OCI-LY7 (cell line): ENCODE data around the gene FAM13A. TPM values are rescaled to one million over a fixed set of nuclear protein-coding genes. Genes with fewer than 3 reads are reported as not detected.
"Not testable (repeated sequence)": the region's sequence is repeated elsewhere in the genome, so short reads cannot be mapped to it uniquely, and the experiment has no call there.

ENCODE experiments used
- BruUV-seq: library from RNA; stranded (reverse); fragments of 400-500 nt; replicated peaks from 2 replicates; lab custom pipeline; 2021; lab: Mats Ljungman, UMichigan
- CTCF ChIA-PET: fragments of 300-600 bp; sonication (Branson Sonifier 250); formaldehyde crosslinking; loops from one replicate; lab custom pipeline; 2022; ENCODE audit warnings: antibody characterized with exemption; ENCODE audit not compliant: unreplicated experiment; lab: Charles Lee
- POLR2A ChIA-PET: fragments of 300-600 bp; sonication (Branson Sonifier 250); formaldehyde crosslinking; loops from one replicate; lab custom pipeline; 2022; ENCODE audit warnings: antibody characterized with exemption; lab: Charles Lee
- DNase-seq: peaks from one replicate; pipeline ENCODE4 v3.0.0-alpha.2; 2015; ENCODE audit warnings: low spot score
- H2AFZ ChIP-seq: fragments of 200-600 bp; sonication (generic), shearing (Covaris generic); 2 replicates; pipeline ENCODE4 v1.6.1; 2014; ENCODE audit warnings: mild to moderate bottlenecking, antibody characterized with exemption, low read length, moderate library complexity
- H3K27ac ChIP-seq: fragments of 200-600 bp; sonication (generic); 2 replicates; pipeline ENCODE4 v1.5.1; 2014; ENCODE audit warnings: mixed run types, low read depth, mild to moderate bottlenecking, moderate library complexity, low read length, inconsistent platforms; ENCODE audit not compliant: poor library complexity, severe bottlenecking
- H3K36me3 ChIP-seq: fragments of 200-600 bp; sonication (generic); 2 replicates; pipeline ENCODE4 v1.6.1; 2014; ENCODE audit warnings: mild to moderate bottlenecking, antibody characterized with exemption, low read length, moderate library complexity, mixed read lengths; ENCODE audit not compliant: insufficient read depth
- H3K4me1 ChIP-seq: fragments of 200-600 bp; sonication (generic); 2 replicates; pipeline ENCODE4 v1.5.1; 2014; ENCODE audit warnings: mild to moderate bottlenecking, low read length; ENCODE audit not compliant: insufficient read depth, poor library complexity, severe bottlenecking
- H3K4me2 ChIP-seq: fragments of 200-600 bp; sonication (generic); 2 replicates; pipeline ENCODE4 v1.6.1; 2014; ENCODE audit warnings: mild to moderate bottlenecking, low read length
- H3K4me3 ChIP-seq: fragments of 200-600 bp; sonication (generic); 2 replicates; pipeline ENCODE4 v1.5.1; 2014; ENCODE audit warnings: mild to moderate bottlenecking, low read depth, low read length; ENCODE audit not compliant: poor library complexity, severe bottlenecking
- H3K79me2 ChIP-seq: fragments of 200-600 bp; sonication (generic); 2 replicates; pipeline ENCODE4 v1.6.1; 2016; ENCODE audit warnings: low read depth, mild to moderate bottlenecking, low read length, moderate library complexity, mixed read lengths; ENCODE audit not compliant: insufficient read depth
- H3K9me2 ChIP-seq: fragments of 200-600 bp; sonication (generic); 2 replicates; pipeline ENCODE4 v1.6.1; 2016; ENCODE audit warnings: mild to moderate bottlenecking, low read length, mixed read lengths; ENCODE audit not compliant: insufficient read depth
- H3K9me3 ChIP-seq: fragments of 200-600 bp; sonication (generic); 2 replicates; pipeline ENCODE4 v1.6.1; 2014; ENCODE audit warnings: mild to moderate bottlenecking, mixed run types, low read length, mixed read lengths
- H4K20me1 ChIP-seq: fragments of 200-600 bp; sonication (generic); 2 replicates; pipeline ENCODE4 v1.6.1; 2014; ENCODE audit warnings: mild to moderate bottlenecking, antibody characterized with exemption, low read length, moderate library complexity, mixed read lengths; ENCODE audit not compliant: insufficient read depth
- EZH2phosphoT487 ChIP-seq: fragments of 200-600 bp; sonication (generic); IDR thresholded peaks from 2 replicates; pipeline ENCODE4 v1.6.1; 2018; ENCODE audit warnings: low read depth, borderline replicate concordance, mild to moderate bottlenecking, mixed run types, antibody characterized with exemption, low read length, moderate library complexity, mixed read lengths
- intact Hi-C: fragments of 100-400 bp; cut with micrococcal nuclease; formaldehyde crosslinking; loops from one replicate; pipeline ENCODE4 v1.10.0; 2022; ENCODE audit not compliant: unreplicated experiment
- total RNA-seq, 2 experiments: library from RNA; depleted of rRNA in 1 of 2; stranded (reverse); fragments of >200 nt in 1 of 2; shearing (Covaris generic) in 1 of 2; gene quantifications; 2 replicates each; pipeline ENCODE4 v1.2.3, GENCODE V29; 2014 to 2022
- TF ChIP-seq, protein P1 (sequence below): fragments of 200-600 bp; sonication (generic); conservative IDR thresholded peaks from 2 replicates; pipeline ENCODE4 v1.5.1; 2014; ENCODE audit warnings: mild to moderate bottlenecking, antibody characterized with exemption, low read length, moderate library complexity, mixed read lengths

FAM13A gene
- total RNA-seq, 2 experiments from 2014 or later, result not detected

GRCh38 chr4:88995874-88996273 is 61.1 kb downstream of the FAM13A start:
- Histone ChIP-seq H2AFZ (no peak overlapping the region), H3K4me2 (no peak overlapping the region), H3K27ac (no peak overlapping the region), H3K9me2 (no peaks in the 10 kb centered on the region), H3K9me3 (no peaks in the 10 kb centered on the region), H4K20me1 (no peaks in the 10 kb centered on the region), H3K79me2 (no peaks in the 10 kb centered on the region), H3K36me3 (no peaks in the 10 kb centered on the region), H3K4me3 (no peak overlapping the region), H3K4me1 (no peaks in the 10 kb centered on the region)
- TF ChIP-seq, protein P1, sequence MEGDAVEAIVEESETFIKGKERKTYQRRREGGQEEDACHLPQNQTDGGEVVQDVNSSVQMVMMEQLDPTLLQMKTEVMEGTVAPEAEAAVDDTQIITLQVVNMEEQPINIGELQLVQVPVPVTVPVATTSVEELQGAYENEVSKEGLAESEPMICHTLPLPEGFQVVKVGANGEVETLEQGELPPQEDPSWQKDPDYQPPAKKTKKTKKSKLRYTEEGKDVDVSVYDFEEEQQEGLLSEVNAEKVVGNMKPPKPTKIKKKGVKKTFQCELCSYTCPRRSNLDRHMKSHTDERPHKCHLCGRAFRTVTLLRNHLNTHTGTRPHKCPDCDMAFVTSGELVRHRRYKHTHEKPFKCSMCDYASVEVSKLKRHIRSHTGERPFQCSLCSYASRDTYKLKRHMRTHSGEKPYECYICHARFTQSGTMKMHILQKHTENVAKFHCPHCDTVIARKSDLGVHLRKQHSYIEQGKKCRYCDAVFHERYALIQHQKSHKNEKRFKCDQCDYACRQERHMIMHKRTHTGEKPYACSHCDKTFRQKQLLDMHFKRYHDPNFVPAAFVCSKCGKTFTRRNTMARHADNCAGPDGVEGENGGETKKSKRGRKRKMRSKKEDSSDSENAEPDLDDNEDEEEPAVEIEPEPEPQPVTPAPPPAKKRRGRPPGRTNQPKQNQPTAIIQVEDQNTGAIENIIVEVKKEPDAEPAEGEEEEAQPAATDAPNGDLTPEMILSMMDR, result no peak
- TF ChIP-seq EZH2phosphoT487, result no peak
- BruUV-seq, result no TSS peak
- DNase-seq, result no peak
- ChIA-PET CTCF (no interaction called here), POLR2A (no interaction called here)
- intact Hi-C loops, result no loop called here

DNA sequence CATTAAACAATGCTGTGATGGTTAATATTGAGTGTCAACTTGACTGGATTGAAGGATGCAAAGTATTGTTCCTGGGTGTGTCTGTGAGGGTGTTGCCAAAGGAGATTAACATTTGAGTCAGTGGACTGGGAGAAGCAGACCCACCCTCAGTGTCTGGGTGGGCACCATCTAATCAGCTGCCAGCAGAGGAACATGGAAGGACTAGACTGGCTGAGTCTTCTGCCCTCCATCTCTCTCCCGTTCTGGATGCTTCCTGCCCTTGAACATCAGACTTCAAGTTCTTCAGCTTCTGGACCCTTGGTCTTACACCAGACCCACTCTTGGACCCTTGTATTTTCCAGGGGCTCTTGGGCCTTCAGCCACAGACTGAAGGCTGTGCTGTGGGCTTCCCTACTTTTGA is 61.7 kb downstream of the FAM13A start:
- BruUV-seq, H3K27ac ChIP-seq, intact Hi-C loops, H3K79me2 ChIP-seq, H3K9me2 ChIP-seq, H3K4me3 ChIP-seq, H3K9me3 ChIP-seq, H3K4me2 ChIP-seq, H3K4me1 ChIP-seq, CTCF ChIA-PET, DNase-seq, H3K36me3 ChIP-seq, H4K20me1 ChIP-seq, H2AFZ ChIP-seq, POLR2A ChIA-PET: not testable (repeated sequence)

DNA sequence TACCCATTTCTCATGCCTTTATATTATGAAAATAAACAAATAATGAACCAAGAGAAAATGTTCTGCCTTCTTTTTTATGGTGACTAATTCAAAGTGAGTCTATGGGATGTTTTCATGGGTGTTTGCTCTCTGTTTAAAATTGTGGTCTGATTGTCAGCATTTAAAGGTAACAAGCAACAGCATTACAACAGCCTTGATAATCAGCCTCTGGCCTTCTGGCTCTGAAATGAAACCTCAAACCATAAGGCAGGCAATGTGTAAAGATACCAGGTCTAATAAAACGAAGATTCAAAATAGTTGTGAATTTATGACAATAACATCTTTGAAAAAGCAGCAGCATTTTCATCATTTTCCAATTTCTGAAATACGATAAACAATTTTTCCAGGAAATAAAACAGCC is 63.7 kb downstream of the FAM13A start:
- no peaks in the 10 kb centered on the region for H3K36me3 ChIP-seq
- no peaks in the 10 kb centered on the region for H3K9me2 ChIP-seq
- no peak overlapping the region for H3K27ac ChIP-seq
- no TSS peak for BruUV-seq
- no peak for DNase-seq
- CTCF ChIA-PET, result no interaction called here
- no peaks in the 10 kb centered on the region for H3K4me1 ChIP-seq
- H3K9me3 ChIP-seq, result no peaks in the 10 kb centered on the region
- H3K79me2 ChIP-seq, result no peaks in the 10 kb centered on the region
- no peaks in the 10 kb centered on the region for H4K20me1 ChIP-seq
- POLR2A ChIA-PET, result no interaction called here
- TF ChIP-seq, protein P1, result no peak
- no peak for TF ChIP-seq EZH2phosphoT487
- no peak overlapping the region for H3K4me3 ChIP-seq
- H2AFZ ChIP-seq, result no peak overlapping the region
- intact Hi-C loops, result no loop called here
- H3K4me2 ChIP-seq, result no peak overlapping the region
